NCI-H82 (cell line): ENCODE measurements around the gene PAK1.
A peak's percentile ranks its signal among the peaks of the same experiment; 100 is the strongest.

Source experiments
- DNase-seq: peaks from one replicate; lab custom pipeline; 2025; lab: John Stamatoyannopoulos, UW

PAK1 gene

DNA sequence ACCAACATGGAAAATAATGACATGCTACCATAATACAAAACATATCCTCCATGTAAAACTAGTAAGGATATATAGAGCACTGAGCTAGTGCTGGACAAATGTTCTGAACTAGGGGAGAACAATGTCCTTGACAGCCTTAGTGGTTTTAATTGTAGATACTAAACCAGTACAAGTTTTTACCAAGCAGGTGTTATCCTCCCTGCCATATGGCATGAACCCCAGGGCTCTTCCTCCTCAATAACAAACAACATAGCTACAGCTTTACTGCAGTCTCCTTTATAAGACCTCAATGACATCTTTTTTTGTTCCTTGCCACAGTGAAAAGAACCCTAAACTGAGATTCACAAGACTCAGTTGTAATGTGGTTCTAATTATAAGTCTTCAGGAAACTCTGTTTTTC, 102.2 kb downstream of the PAK1 start:
- DNase-seq, result peak; percentile 79

DNA sequence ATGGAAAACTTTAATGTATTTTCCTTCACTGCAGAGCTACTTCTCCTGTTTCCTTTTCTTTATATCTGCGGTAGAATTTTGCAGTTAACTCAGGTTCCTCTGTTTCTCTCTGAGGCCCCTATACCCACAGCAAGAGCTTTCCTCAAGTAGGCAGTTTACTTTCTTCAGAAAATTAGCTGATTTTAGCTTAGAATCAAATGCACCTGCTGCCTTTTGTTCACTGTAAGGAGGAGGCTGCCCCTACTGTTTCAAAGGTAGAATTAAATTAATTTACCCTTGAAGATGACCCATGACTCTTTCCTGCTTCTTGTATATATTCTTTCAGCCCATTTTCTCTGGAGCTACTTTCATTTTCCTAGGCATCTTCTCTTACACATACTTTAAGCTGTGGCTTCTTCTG, 103.7 kb downstream of the PAK1 start:
- no peak for DNase-seq

DNA sequence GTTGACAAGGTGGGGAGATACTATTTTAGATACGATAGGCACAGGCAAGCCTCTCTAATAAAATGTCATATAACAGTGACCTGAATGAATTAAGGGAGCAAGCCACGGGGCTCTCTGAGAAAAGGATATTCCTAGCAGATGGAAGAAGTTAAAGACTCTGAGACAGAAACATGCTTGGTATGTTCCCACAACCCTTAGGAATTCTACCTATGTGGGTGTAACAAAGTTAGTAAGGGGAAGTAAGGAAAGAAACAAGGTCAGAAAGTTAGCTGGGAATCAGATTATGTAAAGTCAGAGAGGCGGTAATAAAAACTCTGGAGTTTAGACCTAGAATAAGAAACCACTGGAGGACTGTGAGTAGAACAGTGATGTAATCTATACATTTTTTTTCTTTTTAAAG, 112.7 kb downstream of the PAK1 start:
- no peak for DNase-seq

DNA sequence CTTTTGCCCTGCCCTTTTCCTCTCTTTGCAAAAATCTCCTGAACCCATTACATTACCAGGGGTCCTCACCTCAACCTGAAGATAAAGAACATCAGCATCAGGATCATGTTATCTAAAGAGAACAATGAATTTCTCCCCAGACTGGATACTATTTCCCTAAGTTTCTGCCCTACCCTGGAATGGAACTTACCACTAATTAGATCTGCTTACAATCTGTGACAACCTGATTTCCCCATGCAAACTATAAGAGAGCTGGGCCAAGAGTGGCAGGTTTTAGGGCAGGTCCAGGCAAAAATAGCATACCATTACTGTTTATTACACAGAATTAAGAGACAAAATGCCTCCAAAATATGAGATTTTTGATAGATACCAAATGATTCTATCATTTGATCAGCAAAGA, 114.4 kb downstream of the PAK1 start:
- DNase-seq, result no peak

DNA sequence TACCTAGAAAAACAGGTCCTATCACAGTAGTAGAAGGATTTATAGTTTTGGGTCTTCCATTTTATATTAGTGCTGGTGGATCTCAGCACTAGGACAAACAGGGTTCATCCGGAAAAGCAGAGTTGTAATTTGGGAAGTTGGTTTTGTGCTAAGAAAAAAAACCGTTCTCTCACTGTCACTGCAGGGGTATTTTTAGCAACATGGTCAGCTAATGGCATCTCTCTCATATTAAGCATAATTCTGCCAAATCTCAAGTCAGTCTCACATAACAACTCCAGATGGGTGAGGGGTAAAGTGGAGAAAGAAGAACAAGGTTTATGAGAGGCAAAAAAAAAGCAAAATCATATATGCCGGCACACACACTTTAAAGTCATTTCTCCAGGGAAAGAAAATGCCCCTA, 120.8 kb downstream of the PAK1 start:
- no peak for DNase-seq

DNA sequence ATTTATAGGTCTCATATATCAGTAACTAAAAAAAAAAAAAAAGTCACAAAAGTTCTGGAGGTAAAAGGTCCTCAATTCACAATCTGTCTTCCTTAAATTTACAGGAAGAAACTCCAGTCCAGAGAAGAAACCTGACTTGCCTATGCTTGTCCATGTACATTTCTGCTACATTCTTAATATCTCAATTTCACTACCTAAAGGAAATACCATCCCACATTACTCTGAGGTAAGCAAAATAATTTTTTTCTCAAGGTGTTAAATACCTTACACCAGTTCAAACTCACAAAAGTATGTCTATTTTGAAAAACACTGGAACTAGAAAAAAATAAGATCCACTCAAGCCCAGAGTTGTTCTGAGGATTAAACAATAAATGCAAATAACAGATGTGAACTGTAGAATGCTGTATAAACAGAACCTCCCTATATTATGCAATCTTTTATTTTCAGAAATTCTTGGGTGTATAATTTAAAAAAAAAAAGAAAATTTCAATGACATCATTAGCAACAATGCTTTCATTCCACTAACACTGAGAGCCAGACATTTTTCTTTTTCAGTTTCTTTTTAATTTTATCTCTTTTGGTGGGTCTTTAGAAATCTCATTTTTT, 122.5 kb downstream of the PAK1 start:
- DNase-seq, result no peak

DNA sequence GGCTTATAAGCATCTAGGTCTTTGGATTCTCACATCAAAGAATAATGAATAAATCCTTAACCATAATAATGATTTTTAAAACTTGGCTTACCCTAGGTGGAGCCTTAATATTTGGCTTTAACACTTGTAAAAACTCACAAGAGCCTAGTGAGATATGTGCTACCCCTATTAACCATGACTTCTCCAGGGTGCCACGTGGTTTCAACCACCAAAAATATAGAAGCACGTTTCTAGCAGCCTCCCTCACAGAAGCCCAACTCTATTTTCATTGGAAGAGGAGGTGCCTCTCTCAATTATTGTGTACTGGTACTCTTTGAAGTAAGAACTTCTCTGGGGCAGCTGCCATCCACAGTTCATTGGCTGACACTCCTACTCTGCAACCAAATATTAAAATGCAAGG, 125.9 kb downstream of the PAK1 start:
- no peak for DNase-seq

DNA sequence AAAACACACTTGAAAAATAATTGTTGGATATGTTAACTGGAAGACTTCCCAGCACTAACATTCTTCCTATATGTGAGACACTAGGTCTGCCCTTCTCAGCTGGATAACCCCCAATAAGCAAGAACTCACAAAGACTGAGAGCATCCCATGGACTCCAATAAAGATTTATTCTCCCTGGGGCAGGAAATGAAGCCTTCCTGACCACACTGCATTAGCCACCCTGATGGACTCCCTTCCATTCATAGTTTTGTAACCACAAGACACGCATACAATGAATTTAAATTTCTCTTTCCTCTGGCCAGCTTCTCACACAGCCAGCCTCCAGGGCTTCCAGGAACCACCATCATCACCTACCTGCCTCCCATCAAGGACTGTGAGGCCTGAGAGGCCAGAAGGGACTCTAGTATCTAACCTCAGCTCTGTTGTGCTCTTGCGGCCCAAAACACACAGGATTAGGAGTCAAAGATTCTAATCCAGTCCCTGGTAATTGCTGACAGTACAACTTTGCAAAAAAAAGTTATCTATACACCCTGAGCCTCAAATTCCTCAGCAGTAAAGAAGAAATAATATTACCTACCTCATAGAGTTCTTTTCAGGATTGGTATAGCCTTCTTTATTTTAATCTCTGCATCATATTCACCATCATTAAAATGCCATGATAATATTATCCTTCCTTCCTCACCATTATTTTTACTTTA, 126.8 kb downstream of the PAK1 start:
- no peak for DNase-seq

DNA sequence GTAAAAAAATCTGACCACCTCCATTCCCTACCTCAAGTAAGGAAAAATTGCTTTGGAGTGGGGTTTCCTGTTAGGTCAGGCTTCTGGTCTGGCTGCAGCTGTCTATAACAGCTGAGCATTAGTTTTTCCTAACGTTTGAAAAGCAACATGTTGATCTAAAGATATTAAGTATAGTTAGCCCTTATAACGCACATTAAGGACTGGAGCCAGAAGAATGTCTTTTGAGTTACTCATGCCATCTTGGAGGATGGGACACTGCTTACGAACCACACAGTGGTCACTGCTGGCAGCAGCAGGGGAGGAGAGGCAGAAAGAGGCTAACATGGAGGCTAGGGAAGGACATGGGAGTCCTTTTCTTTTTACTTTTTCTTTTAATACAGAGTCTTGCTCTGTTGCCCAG, 128.3 kb downstream of the PAK1 start:
- no peak for DNase-seq

DNA sequence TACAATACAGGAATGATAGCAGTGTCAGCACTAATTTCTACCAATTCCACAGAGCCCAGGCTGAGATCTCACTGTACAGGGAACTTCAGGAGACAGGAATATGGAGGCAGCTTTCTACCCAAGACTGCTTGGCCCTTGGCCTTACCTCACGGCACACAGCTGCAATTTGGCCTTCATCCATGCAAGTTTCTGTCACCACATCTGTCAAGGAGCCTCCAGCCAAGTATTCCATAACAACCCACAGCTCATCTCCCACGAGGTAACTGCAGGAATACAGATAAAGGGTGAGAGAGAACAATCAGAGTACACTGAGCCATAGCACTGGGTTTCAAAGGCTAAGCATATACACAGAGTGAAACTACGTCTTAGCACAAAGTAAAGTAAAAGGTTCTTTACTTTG, 133.4 kb downstream of the PAK1 start:
- no peak for DNase-seq

DNA sequence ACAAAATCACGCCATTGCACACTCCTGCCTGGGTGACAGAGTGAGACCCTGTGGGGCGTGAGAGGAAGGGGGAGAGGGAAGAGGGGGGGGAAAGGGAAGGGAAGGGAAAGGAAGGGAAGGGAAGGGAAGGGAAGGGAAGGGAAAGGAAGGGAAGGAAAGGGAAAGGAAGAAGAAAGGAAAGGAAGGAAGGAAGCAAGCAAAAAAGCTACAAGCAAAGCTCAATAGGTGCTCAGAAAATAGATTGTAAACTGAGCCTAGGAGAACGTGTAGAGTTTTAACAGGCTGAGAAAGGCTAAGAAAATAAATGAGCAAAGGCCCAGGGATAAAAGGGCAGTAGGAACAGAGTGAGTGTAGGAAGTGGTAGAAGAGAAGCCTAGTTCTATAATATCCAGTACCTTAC, 141.6 kb downstream of the PAK1 start:
- DNase-seq, result no peak

DNA sequence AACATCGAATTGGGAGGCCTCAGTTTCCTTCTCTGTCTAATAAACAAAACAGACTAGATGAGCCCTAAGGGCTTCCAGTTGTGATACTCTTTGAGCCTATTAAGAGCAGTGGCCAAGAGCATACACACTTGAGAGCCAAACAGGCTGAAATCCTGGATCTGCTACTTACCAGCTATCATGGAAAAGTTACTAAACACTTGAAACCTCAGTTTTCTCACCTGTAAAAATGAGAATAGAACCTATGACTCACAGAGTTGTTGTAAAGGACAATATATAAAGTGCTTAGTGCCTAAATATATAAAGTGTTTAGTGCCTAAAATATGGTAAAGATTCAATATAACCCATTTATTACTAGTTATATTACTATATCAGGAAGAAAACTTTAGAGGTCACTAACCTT, 148.7 kb downstream of the PAK1 start:
- DNase-seq, result no peak

DNA sequence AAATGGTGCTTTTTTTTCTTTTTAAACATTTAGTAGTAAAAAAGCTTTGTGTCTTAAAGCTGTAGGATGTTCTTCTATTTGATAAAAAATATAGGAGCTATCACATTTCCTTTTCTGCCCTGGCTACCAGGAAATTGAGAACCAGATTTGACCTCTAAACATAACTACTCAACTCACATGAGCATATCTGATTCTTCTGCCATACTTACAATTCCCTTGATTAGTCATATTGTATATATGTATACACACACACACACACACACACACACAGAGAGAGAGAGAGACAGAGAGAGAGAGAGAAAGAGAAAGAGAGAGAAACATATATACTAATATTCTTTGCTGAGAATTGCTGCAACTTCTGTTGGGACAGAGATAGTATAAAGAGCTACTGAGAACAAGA, 149.4 kb downstream of the PAK1 start:
- DNase-seq, result no peak

DNA sequence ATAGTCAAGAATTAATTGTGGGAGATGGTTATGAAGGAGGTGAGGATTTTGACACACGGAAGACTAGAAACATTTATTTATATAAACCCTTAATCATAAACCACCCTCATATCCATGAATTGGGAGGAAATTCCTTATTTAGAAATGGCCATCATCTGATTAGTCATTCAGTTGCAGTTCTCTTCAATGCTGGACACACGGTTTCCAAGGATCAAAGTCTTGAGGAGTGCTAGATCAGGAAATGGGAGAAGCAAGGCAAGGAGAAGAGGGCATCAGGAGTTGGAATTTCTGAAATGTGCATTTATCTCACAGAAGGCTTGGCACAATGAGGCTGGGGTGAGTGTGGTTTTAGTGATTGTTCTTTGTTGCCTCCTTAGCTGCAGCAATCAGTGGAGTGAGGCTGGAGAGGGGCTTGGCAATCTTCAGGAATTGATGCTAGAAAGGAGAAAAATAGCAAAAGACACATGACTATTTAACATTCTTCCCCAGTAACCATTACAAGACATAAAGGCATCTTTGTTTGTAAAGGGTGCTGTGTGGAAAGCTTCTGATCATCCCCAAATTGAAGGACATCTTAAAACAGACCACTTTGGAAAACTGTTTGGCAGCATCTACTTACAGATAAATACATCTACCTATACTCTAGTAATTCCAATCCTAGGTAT, 150.8 kb downstream of the PAK1 start:
- DNase-seq, result no peak

DNA sequence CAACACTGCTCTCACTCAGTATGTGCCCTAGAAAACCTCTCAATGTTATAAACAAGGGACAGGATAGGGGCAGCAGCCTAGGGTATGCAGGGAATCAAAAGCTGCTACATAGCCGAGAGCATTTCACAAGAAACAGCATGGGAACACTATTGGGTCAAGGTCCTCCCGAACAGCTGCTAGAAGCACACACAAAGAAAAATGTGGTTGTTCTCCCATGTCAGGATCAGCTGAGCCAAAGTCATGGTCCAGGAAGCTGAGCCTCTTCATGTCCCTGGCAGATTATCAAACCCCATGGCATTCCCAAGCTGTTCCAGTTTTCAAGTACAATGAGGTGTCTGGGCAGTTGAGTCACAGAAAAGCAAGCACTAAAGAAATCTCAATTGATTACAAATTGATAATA, 151.4 kb downstream of the PAK1 start:
- no peak for DNase-seq

DNA sequence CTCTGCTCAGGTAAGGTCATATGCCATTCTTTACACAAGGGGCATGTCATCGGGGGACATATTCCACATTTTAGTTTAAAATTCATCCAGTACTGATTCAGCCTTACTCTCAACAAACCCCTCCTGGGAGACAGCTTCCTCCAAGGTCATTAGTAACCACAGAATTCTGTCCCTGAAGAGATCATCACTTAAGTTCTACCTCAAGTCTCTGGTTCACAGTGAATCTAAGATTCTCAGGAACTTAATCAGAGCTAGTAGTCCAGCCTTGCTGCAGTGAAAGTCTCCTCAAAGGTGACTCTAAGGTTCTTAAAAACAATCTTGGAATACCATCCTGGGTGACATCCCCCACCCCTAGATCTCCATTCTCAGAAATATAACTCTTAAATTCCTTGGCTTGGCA, 153.5 kb downstream of the PAK1 start:
- no peak for DNase-seq

DNA sequence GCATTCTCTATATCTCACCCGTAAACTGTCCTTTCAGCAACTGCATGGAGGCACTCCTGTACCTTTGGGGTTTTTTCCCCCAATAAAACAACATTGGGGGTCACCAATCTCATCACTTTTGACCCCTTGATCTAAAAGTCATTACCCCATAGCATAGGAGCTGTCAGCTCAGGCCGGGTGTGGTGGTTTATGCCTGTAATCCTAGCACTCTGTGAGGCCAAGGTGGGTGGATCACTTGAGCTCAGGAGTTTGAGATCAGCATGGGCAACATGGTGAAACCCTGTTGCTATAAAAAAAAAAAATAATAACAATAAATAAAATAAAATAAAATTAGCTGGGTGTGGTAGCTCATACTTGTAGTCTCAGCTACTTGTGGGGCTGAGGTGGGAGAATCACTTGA, 155.3 kb downstream of the PAK1 start:
- DNase-seq, result no peak

DNA sequence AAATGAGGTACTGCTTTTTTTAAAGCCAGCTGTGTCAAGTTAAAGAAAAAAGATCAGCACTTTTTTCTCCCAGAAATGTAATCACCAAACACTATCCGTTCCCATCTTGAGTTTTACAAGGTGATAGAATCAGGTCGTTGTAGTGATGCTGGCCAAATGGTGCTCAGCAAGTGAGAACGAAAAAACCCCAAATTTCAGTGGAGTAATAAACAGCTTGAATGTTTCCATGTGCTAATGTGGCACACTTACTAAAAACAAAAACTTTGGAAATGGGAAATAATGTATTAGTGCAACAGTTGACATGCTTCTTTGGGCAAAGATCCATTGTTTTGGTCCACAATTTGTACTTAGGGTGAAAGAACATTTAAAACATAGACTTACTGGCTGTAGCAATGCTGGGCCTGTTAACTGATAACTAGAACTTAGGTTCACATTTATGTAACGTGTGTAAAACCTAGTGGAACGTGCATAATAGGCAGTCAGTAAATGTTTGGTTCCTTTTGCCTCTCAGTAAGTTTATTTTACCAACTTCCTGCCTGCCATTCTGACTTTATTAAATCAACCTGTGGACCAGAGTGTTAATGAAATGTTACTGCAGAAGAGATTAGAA, 157.1 kb downstream of the PAK1 start:
- no peak for DNase-seq

DNA sequence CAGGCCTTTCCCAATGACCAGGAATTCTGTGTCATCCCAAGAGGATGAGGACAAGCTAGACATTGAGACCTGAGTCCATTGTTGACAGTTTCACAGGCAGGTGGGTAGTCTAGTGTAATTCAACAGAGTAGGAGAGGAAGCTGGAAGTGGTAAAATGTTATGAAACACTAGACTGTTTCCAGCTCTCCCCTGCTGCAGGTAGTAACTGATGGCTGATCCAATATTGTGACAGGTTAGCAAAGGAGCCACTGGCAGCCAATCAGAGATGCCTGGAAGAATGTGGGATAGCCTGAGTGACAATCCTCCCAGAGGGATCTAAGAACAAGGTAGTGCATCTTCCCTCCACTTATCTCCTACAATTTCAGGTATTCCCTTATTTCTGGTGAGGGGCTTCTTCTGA, 161.8 kb downstream of the PAK1 start:
- no peak for DNase-seq

DNA sequence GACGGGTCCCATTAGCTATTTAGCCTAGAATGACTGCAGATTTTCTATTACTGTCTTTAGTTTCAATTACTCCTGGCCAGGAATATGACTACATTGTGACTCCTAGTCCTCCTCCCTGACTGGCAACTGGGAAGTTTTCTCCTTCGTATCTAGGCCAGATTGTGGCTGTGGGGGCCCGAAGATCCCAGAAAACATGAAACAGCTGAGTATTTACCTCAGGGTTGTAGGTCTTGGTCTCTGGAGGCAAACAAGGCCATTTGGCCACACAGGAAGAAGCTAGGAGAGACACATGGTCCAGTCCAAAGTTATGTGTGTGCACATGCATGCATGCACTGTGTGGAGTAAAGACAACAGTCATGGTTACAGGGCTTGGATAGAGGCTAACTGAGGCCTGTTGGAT, 162.2 kb downstream of the PAK1 start:
- no peak for DNase-seq

DNA sequence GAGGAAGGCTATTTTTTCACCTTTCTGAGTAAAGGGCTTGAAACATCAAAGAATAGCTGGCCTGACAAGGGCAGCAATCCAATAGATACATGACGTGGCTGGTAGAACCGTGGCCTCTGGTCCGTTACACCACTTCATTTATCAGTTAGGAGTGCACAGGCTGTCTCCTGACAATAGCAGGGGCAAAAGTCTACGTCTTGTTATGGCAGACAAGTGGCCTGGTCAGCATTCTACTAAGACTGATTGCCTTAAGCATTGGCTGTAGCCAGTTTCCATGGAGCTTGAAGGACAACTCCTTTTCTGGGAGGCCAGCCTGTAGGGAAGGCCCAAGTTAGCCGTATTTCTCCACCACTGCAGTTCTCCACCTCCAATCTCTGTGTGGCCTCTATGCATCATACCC, 163.2 kb downstream of the PAK1 start:
- no peak for DNase-seq

DNA sequence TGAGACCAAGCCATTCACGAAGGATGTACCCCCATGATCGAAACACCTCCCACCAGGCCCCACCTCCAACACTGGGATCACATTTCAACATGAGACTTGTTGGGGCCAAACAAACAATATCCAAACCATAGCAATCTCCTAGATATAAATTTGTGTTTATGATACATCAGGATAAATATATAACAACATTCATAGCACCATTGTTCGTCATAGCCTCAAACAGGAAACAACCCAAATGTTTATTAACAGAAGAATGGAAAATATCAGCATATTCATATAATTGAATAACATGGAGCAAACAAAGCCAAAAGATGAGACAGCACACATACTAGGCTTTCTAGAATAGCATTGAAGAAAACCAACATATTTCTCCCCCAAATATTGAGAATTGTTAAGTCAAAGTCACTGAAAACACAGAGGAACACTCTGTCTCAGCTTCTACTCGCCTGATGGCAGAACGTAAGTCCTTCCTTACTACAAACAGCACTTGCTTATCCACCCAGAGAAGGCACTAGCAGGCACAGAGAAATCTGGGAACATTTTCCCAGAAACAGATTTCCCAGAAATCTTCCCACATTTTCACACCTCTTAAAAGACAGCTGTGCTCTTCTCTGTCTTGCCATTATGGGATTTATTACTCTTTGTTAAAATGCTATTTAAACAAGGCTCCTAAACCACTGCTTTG, 164.4 kb downstream of the PAK1 start:
- DNase-seq, result no peak

DNA sequence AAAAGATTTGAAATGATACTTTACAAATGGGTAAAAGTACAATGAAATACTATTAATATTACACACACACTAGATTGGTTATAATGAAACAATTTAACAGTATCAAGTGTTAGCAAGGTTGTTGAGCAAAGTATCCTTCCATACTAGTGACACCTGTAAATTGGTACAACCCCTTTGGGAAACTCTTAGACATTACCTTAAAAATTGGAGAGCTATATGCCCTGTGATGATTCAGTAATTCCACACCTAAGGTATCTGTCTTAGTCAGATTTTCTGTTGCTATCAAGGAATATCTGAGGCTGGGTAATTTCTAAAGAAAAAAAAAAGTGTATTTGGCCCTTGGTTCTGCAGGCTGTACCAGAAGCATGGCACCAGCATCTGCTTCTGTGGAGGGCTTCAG, 165.1 kb downstream of the PAK1 start:
- DNase-seq, result no peak
